WTC11 (cell line): ENCODE measurements around the gene CENPA. TPM values are rescaled to one million over a fixed set of nuclear protein-coding genes. Genes with fewer than 3 reads are reported as not detected.
A peak's percentile ranks its signal among the peaks of the same experiment; 100 is the strongest.

Experiments
- ATAC-seq: fragments of 200-7000 bp; cut with Tn5 transposase; 2 replicates; pipeline ENCODE4 v1.10.0; 2021; ENCODE audit warnings: mild to moderate bottlenecking, moderate library complexity
- CTCF ChIA-PET: fragments of 300-600 bp; sonication (Branson Sonifier 250); formaldehyde crosslinking; loops from one replicate; lab custom pipeline; 2021; ENCODE audit warnings: antibody characterized with exemption; lab: Charles Lee
- POLR2A ChIA-PET: fragments of 350-600 bp; sonication (Branson Sonifier 250); formaldehyde crosslinking; loops from one replicate; lab custom pipeline; 2021; ENCODE audit warnings: antibody characterized with exemption; lab: Charles Lee
- DNase-seq: peaks from one replicate; pipeline ENCODE4 v3.0.0; 2021; ENCODE audit warnings: low spot score
- H3K27ac Mint-ChIP-seq: 2 replicates; pipeline ENCODE4 v1.8.0; 2021; ENCODE audit warnings: mixed read lengths
- H3K27me3 Mint-ChIP-seq: 2 replicates; pipeline ENCODE4 v1.8.0; 2021; ENCODE audit warnings: low read depth, mild to moderate bottlenecking, moderate library complexity, mixed read lengths
- H3K36me3 Mint-ChIP-seq: 2 replicates; pipeline ENCODE4 v1.8.0; 2021; ENCODE audit warnings: mixed read lengths
- H3K4me1 Mint-ChIP-seq: 2 replicates; pipeline ENCODE4 v1.8.0; 2022; ENCODE audit warnings: mixed read lengths
- H3K4me3 Mint-ChIP-seq: 2 replicates; pipeline ENCODE4 v1.8.0; 2021; ENCODE audit warnings: mild to moderate bottlenecking, moderate library complexity, mixed read lengths
- H3K9me3 Mint-ChIP-seq: 2 replicates; pipeline ENCODE4 v1.8.0; 2021; ENCODE audit warnings: mixed read lengths
- ATF1 ChIP-seq: sonication (generic); formaldehyde crosslinking; IDR thresholded peaks from 2 replicates; pipeline ENCODE4 v1.8.1; 2023; ENCODE audit warnings: mild to moderate bottlenecking, moderate library complexity, missing genetic modification reagents
- ATF3 ChIP-seq: sonication (generic); formaldehyde crosslinking; conservative IDR thresholded peaks from 2 replicates; pipeline ENCODE4 v1.8.1; 2022; ENCODE audit warnings: mild to moderate bottlenecking, missing genetic modification reagents
- CTCF ChIP-seq: fragments of 200-600 bp; IDR thresholded peaks from 2 replicates; pipeline ENCODE4 v1.8.0; 2022; ENCODE audit warnings: antibody characterized with exemption
- GABPB1 ChIP-seq: sonication (generic); formaldehyde crosslinking; IDR thresholded peaks from 2 replicates; pipeline ENCODE4 v1.8.1; 2023; ENCODE audit warnings: mild to moderate bottlenecking, missing genetic modification reagents
- SP1 ChIP-seq: sonication (generic); formaldehyde crosslinking; conservative IDR thresholded peaks from 2 replicates; pipeline ENCODE4 v1.8.1; 2022; ENCODE audit warnings: missing genetic modification reagents
- TEAD1 ChIP-seq: sonication (generic); formaldehyde crosslinking; IDR thresholded peaks from 2 replicates; pipeline ENCODE4 v1.8.0; 2022; ENCODE audit warnings: mild to moderate bottlenecking, missing genetic modification reagents
- ZNF121 ChIP-seq: sonication (generic); formaldehyde crosslinking; IDR thresholded peaks from 2 replicates; pipeline ENCODE4 v1.8.0; 2023; ENCODE audit warnings: missing genetic modification reagents
- ZNF138 ChIP-seq: sonication (generic); formaldehyde crosslinking; conservative IDR thresholded peaks from 2 replicates; pipeline ENCODE4 v1.8.1; 2022; ENCODE audit warnings: mild to moderate bottlenecking, moderate library complexity, missing genetic modification reagents
- ZNF232 ChIP-seq: sonication (generic); formaldehyde crosslinking; IDR thresholded peaks from 2 replicates; pipeline ENCODE4 v1.8.0; 2022; ENCODE audit warnings: mild to moderate bottlenecking, missing genetic modification reagents
- total RNA-seq: library from RNA; stranded (reverse); gene quantifications from 3 replicates; pipeline ENCODE4 v1.2.3, GENCODE V29; 2021
- TF ChIP-seq, protein P1 (sequence below): fragments of 250-450 bp; sonication (Bioruptor Pico); IDR thresholded peaks from 2 replicates; pipeline ENCODE4 v1.9.0; 2021; ENCODE audit warnings: mild to moderate bottlenecking, borderline replicate concordance
- TF ChIP-seq, protein P2 (sequence below): sonication (generic); formaldehyde crosslinking; IDR thresholded peaks from 2 replicates; pipeline ENCODE4 v1.8.0; 2023; ENCODE audit warnings: missing genetic modification reagents, mild to moderate bottlenecking, borderline replicate concordance
- TF ChIP-seq, protein P3 (sequence below): sonication (generic); formaldehyde crosslinking; IDR thresholded peaks from 2 replicates; pipeline ENCODE4 v1.8.1; 2023; ENCODE audit warnings: mild to moderate bottlenecking, missing genetic modification reagents, moderate library complexity

The CENPA gene
- total RNA-seq, 1 experiment from 2014 or later, result 45.6 TPM

DNA sequence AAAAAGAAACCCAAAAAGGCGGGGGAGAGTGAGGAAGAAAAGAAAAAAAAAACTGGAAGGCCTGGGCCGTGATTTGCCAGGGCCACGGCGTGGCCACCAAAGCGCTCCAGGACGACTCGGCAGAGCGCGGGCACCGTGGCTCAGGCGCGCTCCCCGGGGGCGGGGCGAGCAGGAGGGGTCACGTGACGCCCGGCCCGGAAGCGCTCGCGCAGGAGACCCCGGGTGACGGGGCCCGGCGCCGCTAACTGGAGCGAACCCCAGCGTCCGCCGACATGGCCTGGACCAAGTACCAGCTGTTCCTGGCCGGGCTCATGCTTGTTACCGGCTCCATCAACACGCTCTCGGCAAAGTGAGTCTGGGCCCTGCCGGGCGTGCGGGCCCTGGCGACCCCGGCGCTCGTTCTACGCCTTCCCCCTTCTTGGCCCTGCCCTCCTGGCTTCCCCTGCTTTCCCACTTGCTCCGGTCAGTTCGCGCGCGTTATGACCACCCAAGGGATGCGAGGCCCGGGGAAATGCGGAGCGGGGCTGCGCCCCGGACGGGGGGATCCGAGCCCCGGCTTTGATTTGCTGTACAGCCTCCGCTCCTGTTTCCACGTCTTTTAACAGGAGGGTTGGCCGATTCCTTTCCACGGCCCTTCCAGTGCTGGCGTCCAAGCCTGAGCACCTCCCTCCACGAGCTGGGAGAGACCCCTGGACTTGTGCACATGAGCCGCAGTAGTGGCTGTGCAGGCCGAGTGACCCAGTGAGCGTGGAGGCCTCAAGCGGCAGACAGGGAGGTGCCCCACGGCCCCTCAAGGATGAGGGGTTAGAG lies 21.6 kb upstream of the CENPA start, which contains the start of gene SLC35F6 (continued):
- TF ChIP-seq, protein P1, sequence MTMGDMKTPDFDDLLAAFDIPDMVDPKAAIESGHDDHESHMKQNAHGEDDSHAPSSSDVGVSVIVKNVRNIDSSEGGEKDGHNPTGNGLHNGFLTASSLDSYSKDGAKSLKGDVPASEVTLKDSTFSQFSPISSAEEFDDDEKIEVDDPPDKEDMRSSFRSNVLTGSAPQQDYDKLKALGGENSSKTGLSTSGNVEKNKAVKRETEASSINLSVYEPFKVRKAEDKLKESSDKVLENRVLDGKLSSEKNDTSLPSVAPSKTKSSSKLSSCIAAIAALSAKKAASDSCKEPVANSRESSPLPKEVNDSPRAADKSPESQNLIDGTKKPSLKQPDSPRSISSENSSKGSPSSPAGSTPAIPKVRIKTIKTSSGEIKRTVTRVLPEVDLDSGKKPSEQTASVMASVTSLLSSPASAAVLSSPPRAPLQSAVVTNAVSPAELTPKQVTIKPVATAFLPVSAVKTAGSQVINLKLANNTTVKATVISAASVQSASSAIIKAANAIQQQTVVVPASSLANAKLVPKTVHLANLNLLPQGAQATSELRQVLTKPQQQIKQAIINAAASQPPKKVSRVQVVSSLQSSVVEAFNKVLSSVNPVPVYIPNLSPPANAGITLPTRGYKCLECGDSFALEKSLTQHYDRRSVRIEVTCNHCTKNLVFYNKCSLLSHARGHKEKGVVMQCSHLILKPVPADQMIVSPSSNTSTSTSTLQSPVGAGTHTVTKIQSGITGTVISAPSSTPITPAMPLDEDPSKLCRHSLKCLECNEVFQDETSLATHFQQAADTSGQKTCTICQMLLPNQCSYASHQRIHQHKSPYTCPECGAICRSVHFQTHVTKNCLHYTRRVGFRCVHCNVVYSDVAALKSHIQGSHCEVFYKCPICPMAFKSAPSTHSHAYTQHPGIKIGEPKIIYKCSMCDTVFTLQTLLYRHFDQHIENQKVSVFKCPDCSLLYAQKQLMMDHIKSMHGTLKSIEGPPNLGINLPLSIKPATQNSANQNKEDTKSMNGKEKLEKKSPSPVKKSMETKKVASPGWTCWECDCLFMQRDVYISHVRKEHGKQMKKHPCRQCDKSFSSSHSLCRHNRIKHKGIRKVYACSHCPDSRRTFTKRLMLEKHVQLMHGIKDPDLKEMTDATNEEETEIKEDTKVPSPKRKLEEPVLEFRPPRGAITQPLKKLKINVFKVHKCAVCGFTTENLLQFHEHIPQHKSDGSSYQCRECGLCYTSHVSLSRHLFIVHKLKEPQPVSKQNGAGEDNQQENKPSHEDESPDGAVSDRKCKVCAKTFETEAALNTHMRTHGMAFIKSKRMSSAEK, result no peak
- TF ChIP-seq ATF3 (CRISPR knock-in tag), result no peak
- peak; percentile 75 for TF ChIP-seq SP1
- TF ChIP-seq, protein P2, sequence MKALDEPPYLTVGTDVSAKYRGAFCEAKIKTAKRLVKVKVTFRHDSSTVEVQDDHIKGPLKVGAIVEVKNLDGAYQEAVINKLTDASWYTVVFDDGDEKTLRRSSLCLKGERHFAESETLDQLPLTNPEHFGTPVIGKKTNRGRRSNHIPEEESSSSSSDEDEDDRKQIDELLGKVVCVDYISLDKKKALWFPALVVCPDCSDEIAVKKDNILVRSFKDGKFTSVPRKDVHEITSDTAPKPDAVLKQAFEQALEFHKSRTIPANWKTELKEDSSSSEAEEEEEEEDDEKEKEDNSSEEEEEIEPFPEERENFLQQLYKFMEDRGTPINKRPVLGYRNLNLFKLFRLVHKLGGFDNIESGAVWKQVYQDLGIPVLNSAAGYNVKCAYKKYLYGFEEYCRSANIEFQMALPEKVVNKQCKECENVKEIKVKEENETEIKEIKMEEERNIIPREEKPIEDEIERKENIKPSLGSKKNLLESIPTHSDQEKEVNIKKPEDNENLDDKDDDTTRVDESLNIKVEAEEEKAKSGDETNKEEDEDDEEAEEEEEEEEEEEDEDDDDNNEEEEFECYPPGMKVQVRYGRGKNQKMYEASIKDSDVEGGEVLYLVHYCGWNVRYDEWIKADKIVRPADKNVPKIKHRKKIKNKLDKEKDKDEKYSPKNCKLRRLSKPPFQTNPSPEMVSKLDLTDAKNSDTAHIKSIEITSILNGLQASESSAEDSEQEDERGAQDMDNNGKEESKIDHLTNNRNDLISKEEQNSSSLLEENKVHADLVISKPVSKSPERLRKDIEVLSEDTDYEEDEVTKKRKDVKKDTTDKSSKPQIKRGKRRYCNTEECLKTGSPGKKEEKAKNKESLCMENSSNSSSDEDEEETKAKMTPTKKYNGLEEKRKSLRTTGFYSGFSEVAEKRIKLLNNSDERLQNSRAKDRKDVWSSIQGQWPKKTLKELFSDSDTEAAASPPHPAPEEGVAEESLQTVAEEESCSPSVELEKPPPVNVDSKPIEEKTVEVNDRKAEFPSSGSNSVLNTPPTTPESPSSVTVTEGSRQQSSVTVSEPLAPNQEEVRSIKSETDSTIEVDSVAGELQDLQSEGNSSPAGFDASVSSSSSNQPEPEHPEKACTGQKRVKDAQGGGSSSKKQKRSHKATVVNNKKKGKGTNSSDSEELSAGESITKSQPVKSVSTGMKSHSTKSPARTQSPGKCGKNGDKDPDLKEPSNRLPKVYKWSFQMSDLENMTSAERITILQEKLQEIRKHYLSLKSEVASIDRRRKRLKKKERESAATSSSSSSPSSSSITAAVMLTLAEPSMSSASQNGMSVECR (CRISPR knock-in tag), result peak; percentile 75; the same call in 1 of the 2 replicates
- TF ChIP-seq TEAD1 (CRISPR knock-in tag), result 0 out of 2 replicates have a peak, but pooled peaks have one; percentile 44
- no peak for TF ChIP-seq ZNF121 (CRISPR knock-in tag)
- TF ChIP-seq, protein P3, sequence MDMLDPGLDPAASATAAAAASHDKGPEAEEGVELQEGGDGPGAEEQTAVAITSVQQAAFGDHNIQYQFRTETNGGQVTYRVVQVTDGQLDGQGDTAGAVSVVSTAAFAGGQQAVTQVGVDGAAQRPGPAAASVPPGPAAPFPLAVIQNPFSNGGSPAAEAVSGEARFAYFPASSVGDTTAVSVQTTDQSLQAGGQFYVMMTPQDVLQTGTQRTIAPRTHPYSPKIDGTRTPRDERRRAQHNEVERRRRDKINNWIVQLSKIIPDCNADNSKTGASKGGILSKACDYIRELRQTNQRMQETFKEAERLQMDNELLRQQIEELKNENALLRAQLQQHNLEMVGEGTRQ, result peak; percentile 98
- TF ChIP-seq CTCF, result no peak
- no peak for TF ChIP-seq ZNF232
- TF ChIP-seq GABPB1 (CRISPR knock-in tag), result peak; percentile 64
- no peak for TF ChIP-seq ZNF138 (CRISPR knock-in tag)

- Mint-ChIP-seq H3K36me3 (no peaks in the 10 kb centered on the region), H3K4me3 (peak overlapping the region; percentile 88), H3K4me1 (peaks cover 7% of the 10 kb centered on the region), H3K27ac (no peak overlapping the region), H3K27me3 (peaks cover 14% of the 10 kb centered on the region), H3K9me3 (no peaks in the 10 kb centered on the region)
- ATAC-seq (no peak), DNase-seq (no peak)
- ChIA-PET POLR2A (no interaction called here), CTCF (interaction anchor here (1.1 to 1.3 kb wide), 2 partner anchors 79 to 162 kb away, joined by 3 read pairs; no protein-coding TSS in a partner anchor)
- TF ChIP-seq ATF1 (CRISPR knock-in tag), result no peak
Measured at GRCh38 chr2:26764906-26765305, 20.9 kb upstream of the CENPA start.
